ENCODE data around the gene CUX1.
"Not testable (repeated sequence)": the region's sequence is repeated elsewhere in the genome, so short reads cannot be mapped to it uniquely, and the experiment has no call there.

The CUX1 gene

DNA sequence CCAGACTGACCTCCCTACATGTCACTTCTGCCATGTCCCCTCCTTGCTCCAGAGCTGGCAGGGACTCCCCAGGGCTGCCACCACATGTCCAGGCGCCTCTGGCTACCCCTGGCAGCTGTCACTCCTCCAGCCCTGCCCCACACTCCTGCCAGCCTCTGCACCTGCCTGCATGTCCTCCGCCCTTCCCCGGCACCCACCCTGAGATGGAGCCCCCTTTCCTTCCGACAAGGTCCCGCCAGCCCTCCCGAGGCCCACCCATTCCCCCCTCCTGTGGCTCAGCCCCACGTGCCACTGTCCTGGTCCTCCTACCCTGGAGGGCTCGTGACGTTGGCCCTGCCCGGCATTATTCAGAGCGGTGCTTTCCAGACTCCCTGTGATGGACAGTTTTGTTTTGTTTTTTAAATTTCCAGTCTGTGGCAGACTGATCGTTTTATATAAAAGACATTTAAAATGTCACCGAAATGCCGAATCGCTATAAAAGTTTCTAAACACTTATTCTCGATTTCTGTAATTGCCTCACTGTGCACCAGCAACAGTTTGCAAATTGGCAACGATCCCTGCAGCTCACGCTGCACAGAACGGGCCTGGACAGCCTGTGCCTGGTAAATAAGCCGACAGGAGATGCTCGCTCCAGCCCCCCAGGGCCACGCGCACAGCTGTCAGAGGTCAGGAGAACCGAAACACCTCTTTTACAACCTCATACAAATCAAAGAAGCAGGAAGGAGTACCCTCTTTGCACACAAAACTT, 358.2 kb downstream of the CUX1 start:
- Histone ChIP-seq H3K36me3 (ENCODE audit: control insufficient read depth, insufficient read depth, low read length) (peaks cover 80% of the 10 kb centered on the region), H3K27ac (ENCODE audit: low read depth, low read length, severe bottlenecking) (no peak overlapping the region), H3K4me3 (ENCODE audit: extremely low read depth, insufficient read depth, low read length, poor library complexity, severe bottlenecking) (no peak overlapping the region), H3K4me1 (ENCODE audit: control insufficient read depth, insufficient read depth, low read length, poor library complexity, severe bottlenecking) (no peaks in the 10 kb centered on the region), H3K9me3 (ENCODE audit: control insufficient read depth, low read length) (no peaks in the 10 kb centered on the region)
- WGBS, 2 experiments (ENCODE audit: insufficient coverage in 2 of 2): 93% methylated on average over 18 to 21 of the region's 24 CpGs

DNA sequence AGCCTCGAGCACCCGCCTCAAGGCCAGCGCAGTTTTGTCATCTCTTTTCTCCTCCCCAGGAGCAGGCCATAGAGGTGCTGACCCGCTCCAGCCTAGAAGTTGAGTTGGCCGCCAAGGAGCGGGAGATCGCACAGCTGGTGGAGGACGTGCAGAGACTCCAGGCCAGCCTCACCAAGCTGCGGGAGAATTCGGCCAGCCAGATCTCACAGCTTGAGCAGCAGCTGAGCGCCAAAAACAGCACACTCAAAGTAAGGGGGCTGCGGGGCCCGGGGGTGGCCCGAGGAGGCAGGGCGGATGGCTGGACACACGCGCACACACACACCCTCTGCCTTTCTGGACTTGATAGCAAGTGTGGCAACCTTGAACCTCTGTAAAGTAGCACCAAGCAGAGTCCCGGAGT, 361.0 kb downstream of the CUX1 start:
- H3K9me3 ChIP-seq (ENCODE audit: control insufficient read depth, low read length): no peaks in the 10 kb centered on the region
- no peak overlapping the region for H3K27ac ChIP-seq (ENCODE audit: low read depth, low read length, severe bottlenecking)
- peaks cover 85% of the 10 kb centered on the region for H3K36me3 ChIP-seq (ENCODE audit: control insufficient read depth, insufficient read depth, low read length)
- no peak overlapping the region for H3K4me3 ChIP-seq (ENCODE audit: extremely low read depth, insufficient read depth, low read length, poor library complexity, severe bottlenecking)
- 94 to 96% methylated on average over 17 to 18 of the region's 18 CpGs for WGBS, 2 experiments (ENCODE audit: insufficient coverage in 2 of 2)
- H3K4me1 ChIP-seq (ENCODE audit: control insufficient read depth, insufficient read depth, low read length, poor library complexity, severe bottlenecking): no peaks in the 10 kb centered on the region

DNA sequence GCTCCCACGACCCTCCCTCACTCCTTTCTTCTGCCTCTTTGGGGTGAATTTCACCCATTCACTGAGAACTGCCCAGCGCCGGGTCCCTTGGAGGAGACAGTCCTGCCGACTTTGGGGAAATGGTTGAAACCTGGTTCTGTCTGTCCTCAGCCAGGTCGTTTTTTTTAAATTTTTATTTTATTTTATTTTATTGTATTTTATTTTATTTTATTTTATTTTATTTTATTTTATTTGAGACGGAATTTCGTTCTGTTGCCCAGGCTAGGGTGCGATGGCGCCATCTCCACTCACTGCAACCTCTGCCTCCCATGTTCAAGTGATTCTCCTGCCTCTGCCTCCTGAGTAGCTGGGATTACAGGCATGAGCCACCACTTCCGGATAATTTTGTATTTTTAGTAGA, 363.3 kb downstream of the CUX1 start:
- H3K36me3 ChIP-seq (ENCODE audit: control insufficient read depth, insufficient read depth, low read length): peaks cover 86% of the 10 kb centered on the region
- 80 to 90% methylated on average over 4 of the region's 10 CpGs for WGBS, 2 experiments (ENCODE audit: insufficient coverage in 2 of 2)
- no peaks in the 10 kb centered on the region for H3K9me3 ChIP-seq (ENCODE audit: control insufficient read depth, low read length)
- no peak overlapping the region for H3K4me3 ChIP-seq (ENCODE audit: extremely low read depth, insufficient read depth, low read length, poor library complexity, severe bottlenecking)
- H3K27ac ChIP-seq (ENCODE audit: low read depth, low read length, severe bottlenecking): no peak overlapping the region
- no peaks in the 10 kb centered on the region for H3K4me1 ChIP-seq (ENCODE audit: control insufficient read depth, insufficient read depth, low read length, poor library complexity, severe bottlenecking)

DNA sequence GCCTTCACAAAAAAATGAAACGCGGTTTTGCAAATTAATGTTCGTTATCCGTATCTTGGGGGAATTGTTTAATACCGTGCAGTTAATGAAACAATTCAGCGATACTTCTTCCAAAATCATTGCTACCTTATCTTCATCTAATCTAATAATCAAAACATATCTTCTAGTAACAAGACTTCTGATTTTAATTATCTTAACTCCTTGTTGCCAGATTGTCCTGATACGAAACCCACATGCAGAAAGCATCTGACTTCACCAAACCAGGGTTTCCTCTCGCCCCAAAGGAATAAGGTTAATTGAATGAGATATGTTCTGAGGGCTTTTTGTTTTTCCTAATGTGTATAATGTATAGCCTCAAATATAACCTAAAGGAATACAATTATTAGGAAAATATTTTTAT, 364.1 kb downstream of the CUX1 start:
- no peak overlapping the region for H3K4me3 ChIP-seq (ENCODE audit: extremely low read depth, insufficient read depth, low read length, poor library complexity, severe bottlenecking)
- H3K27ac ChIP-seq (ENCODE audit: low read depth, low read length, severe bottlenecking): no peak overlapping the region
- WGBS, 2 experiments (ENCODE audit: insufficient coverage in 2 of 2): 96 to 97% methylated on average over 6 of the region's 8 CpGs
- H3K4me1 ChIP-seq (ENCODE audit: control insufficient read depth, insufficient read depth, low read length, poor library complexity, severe bottlenecking): no peaks in the 10 kb centered on the region
- no peaks in the 10 kb centered on the region for H3K9me3 ChIP-seq (ENCODE audit: control insufficient read depth, low read length)
- peaks cover 88% of the 10 kb centered on the region for H3K36me3 ChIP-seq (ENCODE audit: control insufficient read depth, insufficient read depth, low read length)

DNA sequence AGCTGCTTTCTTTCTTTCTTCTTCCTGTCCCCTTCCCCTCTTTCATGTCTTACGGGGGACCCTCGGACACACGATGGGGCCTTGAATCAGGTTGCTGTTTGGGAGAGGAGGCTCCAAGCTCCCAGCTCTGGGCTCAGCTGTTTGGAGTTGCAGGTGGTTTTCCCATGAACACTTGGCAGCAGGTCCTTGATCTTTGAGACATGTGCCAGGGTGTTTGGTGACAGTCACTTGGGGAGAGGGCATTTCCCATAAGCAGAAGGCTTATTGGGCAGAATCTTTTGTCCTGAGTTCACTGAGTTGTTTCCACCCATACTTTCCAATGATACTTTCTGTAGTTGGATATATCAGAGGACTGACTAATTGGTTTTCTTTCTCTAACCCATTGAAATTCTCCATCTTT, 364.6 kb downstream of the CUX1 start:
- Histone ChIP-seq H3K4me3 (ENCODE audit: extremely low read depth, insufficient read depth, low read length, poor library complexity, severe bottlenecking) (no peak overlapping the region), H3K27ac (ENCODE audit: low read depth, low read length, severe bottlenecking) (no peak overlapping the region), H3K36me3 (ENCODE audit: control insufficient read depth, insufficient read depth, low read length) (peaks cover 89% of the 10 kb centered on the region), H3K4me1 (ENCODE audit: control insufficient read depth, insufficient read depth, low read length, poor library complexity, severe bottlenecking) (no peaks in the 10 kb centered on the region), H3K9me3 (ENCODE audit: control insufficient read depth, low read length) (no peaks in the 10 kb centered on the region)
- 85 to 92% methylated on average over 2 of the region's 3 CpGs for WGBS, 2 experiments (ENCODE audit: insufficient coverage in 2 of 2)

DNA sequence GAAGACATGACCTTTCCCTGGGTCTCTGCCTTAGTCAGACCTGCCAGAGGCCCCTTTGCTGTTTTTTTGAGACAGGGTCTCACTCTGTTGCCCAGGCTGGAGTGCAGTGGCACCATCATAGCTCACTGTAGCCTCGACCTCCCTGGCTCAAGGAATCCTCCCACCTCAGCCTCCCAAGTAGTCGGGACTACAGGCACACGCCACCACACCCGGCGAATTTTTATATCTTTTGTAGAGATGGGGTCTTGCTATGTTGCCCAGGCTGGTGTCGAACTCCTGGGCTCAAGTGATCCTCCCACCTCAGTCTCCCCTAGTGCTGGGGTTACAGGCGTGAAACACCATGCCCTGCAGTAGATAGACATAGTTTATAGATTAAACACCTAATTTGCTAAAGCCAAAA, 366.4 kb downstream of the CUX1 start:
- H3K4me1 ChIP-seq (ENCODE audit: control insufficient read depth, insufficient read depth, low read length, poor library complexity, severe bottlenecking); H3K9me3 ChIP-seq (ENCODE audit: control insufficient read depth, low read length); H3K4me3 ChIP-seq (ENCODE audit: extremely low read depth, insufficient read depth, low read length, poor library complexity, severe bottlenecking); H3K27ac ChIP-seq (ENCODE audit: low read depth, low read length, severe bottlenecking): not testable (repeated sequence)
- peaks cover 88% of the 10 kb centered on the region for H3K36me3 ChIP-seq (ENCODE audit: control insufficient read depth, insufficient read depth, low read length)
- WGBS, 2 experiments (ENCODE audit: insufficient coverage in 2 of 2): 96 to 100% methylated on average over 1 to 4 of the region's 7 CpGs

DNA sequence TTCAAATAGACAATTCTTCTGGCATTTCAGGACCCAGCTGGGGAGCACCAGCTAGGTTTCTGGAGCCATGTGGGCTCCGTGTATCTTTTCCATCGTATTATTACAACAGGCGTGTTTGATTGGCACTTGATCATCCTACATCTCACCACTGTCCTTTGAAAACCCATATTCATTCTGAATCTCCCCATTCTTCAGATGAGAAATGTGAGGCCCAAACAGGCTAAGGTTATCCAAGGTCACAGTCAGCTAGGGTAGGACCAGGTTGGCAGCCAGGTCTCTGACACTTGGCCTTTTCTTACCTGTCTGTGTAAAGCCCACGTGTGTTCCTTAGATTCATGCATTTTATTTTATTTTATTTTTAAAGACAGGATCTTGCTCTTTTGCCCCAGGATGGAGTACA, 366.9 kb downstream of the CUX1 start:
- no peaks in the 10 kb centered on the region for H3K9me3 ChIP-seq (ENCODE audit: control insufficient read depth, low read length)
- no peak overlapping the region for H3K27ac ChIP-seq (ENCODE audit: low read depth, low read length, severe bottlenecking)
- 88 to 95% methylated on average over 3 of the region's 4 CpGs for WGBS, 2 experiments (ENCODE audit: insufficient coverage in 2 of 2)
- H3K4me3 ChIP-seq (ENCODE audit: extremely low read depth, insufficient read depth, low read length, poor library complexity, severe bottlenecking): no peak overlapping the region
- no peaks in the 10 kb centered on the region for H3K4me1 ChIP-seq (ENCODE audit: control insufficient read depth, insufficient read depth, low read length, poor library complexity, severe bottlenecking)
- H3K36me3 ChIP-seq (ENCODE audit: control insufficient read depth, insufficient read depth, low read length): peaks cover 88% of the 10 kb centered on the region

DNA sequence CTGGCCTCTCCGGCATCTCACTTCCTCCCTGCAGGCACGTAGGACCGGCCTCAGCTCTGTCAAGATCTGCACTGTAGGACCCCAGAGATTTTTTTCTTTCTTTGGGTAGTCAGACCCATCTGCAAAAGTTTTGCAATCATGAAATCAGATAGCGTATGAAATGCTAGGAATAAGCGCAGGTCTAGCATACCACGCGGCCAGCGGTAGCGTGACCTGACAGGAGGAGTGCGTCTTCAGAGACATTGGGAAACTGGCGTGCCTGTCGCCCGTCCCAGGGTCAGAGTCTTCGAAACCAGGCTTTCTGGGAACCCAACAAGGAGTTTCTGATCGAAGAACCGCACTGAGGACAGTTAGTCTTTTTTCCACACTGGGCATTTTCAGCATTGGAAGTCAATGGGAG, 368.4 kb downstream of the CUX1 start:
- H3K36me3 ChIP-seq (ENCODE audit: control insufficient read depth, insufficient read depth, low read length): peaks cover 89% of the 10 kb centered on the region
- 93 to 98% methylated on average over 16 of the region's 16 CpGs for WGBS, 2 experiments (ENCODE audit: insufficient coverage in 2 of 2)
- no peak overlapping the region for H3K27ac ChIP-seq (ENCODE audit: low read depth, low read length, severe bottlenecking)
- H3K4me1 ChIP-seq (ENCODE audit: control insufficient read depth, insufficient read depth, low read length, poor library complexity, severe bottlenecking): no peaks in the 10 kb centered on the region
- no peak overlapping the region for H3K4me3 ChIP-seq (ENCODE audit: extremely low read depth, insufficient read depth, low read length, poor library complexity, severe bottlenecking)
- H3K9me3 ChIP-seq (ENCODE audit: control insufficient read depth, low read length): no peaks in the 10 kb centered on the region

DNA sequence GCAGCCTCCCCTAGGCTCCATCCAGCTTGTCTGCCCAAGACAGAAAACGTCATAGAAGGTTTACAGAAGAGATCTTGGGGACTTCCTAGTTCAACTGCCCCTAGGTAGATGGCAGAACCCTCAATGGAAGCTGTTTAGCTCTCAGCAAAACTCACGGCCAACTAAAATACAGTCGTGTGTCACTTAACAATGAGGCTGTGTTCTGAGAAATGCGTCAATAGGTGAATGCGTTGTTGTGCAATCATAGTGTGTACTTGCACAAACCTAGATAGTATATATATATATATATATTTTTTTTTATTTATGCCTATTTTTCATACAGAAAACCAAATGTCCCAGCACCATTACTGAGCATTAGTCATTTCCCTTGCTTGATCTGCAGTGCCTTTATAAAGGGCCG, 368.9 kb downstream of the CUX1 start:
- Histone ChIP-seq H3K36me3 (ENCODE audit: control insufficient read depth, insufficient read depth, low read length) (peaks cover 88% of the 10 kb centered on the region), H3K9me3 (ENCODE audit: control insufficient read depth, low read length) (no peaks in the 10 kb centered on the region), H3K27ac (ENCODE audit: low read depth, low read length, severe bottlenecking) (no peak overlapping the region), H3K4me3 (ENCODE audit: extremely low read depth, insufficient read depth, low read length, poor library complexity, severe bottlenecking) (no peak overlapping the region), H3K4me1 (ENCODE audit: control insufficient read depth, insufficient read depth, low read length, poor library complexity, severe bottlenecking) (no peaks in the 10 kb centered on the region)
- WGBS, 2 experiments (ENCODE audit: insufficient coverage in 2 of 2): 89% methylated on average over 2 of the region's 6 CpGs

DNA sequence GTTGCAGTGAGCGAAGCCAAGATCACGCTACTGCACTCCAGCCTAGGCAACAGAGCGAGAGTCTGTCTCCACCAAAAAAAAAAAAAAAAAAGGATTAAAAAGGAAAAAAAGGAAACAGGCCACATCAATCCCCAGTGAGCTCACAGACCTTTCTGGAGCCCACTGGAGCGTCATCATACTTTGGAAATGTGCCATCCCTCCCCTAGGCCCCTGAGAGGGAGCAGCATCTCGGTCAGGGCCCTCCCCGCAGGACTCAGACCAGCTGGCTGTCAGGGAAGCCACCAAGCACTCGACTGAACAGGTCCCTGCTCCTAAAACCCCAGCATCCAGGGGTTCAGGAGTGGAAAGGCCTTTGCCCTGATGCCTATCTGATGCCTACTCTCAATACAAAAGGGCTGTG, 371.3 kb downstream of the CUX1 start:
- Histone ChIP-seq H3K27ac (ENCODE audit: low read depth, low read length, severe bottlenecking) (no peak overlapping the region), H3K4me1 (ENCODE audit: control insufficient read depth, insufficient read depth, low read length, poor library complexity, severe bottlenecking) (no peaks in the 10 kb centered on the region), H3K4me3 (ENCODE audit: extremely low read depth, insufficient read depth, low read length, poor library complexity, severe bottlenecking) (no peak overlapping the region), H3K36me3 (ENCODE audit: control insufficient read depth, insufficient read depth, low read length) (peaks cover 88% of the 10 kb centered on the region), H3K9me3 (ENCODE audit: control insufficient read depth, low read length) (no peaks in the 10 kb centered on the region)
- WGBS, 2 experiments (ENCODE audit: insufficient coverage in 2 of 2): 88 to 94% methylated on average over 4 to 5 of the region's 7 CpGs

DNA sequence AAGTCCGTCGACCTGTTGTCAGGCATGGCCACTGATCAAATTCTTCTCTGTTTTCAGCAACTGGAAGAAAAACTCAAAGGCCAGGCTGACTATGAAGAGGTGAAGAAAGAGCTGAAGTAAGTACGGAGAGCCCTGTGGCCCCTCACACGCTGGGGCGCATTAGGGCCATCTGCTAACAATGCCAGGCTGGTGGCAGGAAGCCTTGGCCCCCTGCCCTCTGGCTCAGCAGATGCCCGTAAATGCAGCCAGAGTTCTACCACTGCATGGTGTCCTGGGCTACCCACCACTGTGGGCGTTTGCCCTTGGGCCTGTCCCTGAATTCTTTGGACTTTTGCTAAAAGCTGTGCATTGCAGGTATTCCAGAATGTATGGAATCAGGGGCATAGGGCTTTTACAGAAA, 372.3 kb downstream of the CUX1 start:
- Histone ChIP-seq H3K36me3 (ENCODE audit: control insufficient read depth, insufficient read depth, low read length) (peaks cover 88% of the 10 kb centered on the region), H3K4me1 (ENCODE audit: control insufficient read depth, insufficient read depth, low read length, poor library complexity, severe bottlenecking) (no peaks in the 10 kb centered on the region), H3K27ac (ENCODE audit: low read depth, low read length, severe bottlenecking) (no peak overlapping the region), H3K4me3 (ENCODE audit: extremely low read depth, insufficient read depth, low read length, poor library complexity, severe bottlenecking) (no peak overlapping the region), H3K9me3 (ENCODE audit: control insufficient read depth, low read length) (no peaks in the 10 kb centered on the region)
- WGBS, 2 experiments (ENCODE audit: insufficient coverage in 2 of 2): 88 to 96% methylated on average over 6 of the region's 7 CpGs

Data from mesodermal cell (in vitro differentiated cells).